Progenitor cell of endocrine pancreas (in vitro differentiated cells): ENCODE data around the gene RUNX3. TPM values are rescaled to one million over a fixed set of nuclear protein-coding genes. Genes with fewer than 3 reads are reported as not detected.

Experiments used
- DNase-seq: peaks from one replicate; pipeline ENCODE4 v3.0.0; 2021; ENCODE audit warnings: low spot score; ENCODE audit not compliant: unreplicated experiment
- H3K27ac Mint-ChIP-seq: 2 replicates; pipeline ENCODE4 v1.8.0; 2021; ENCODE audit warnings: mild to moderate bottlenecking, moderate library complexity, mixed read lengths
- H3K27me3 Mint-ChIP-seq: 2 replicates; pipeline ENCODE4 v1.8.0; 2021; ENCODE audit warnings: mixed read lengths
- H3K36me3 Mint-ChIP-seq: 2 replicates; pipeline ENCODE4 v1.8.0; 2022; ENCODE audit warnings: mixed read lengths; ENCODE audit not compliant: insufficient read depth
- H3K4me1 Mint-ChIP-seq: 2 replicates; pipeline ENCODE4 v1.8.0; 2021; ENCODE audit warnings: low read depth, mixed read lengths
- H3K4me3 Mint-ChIP-seq: 2 replicates; pipeline ENCODE4 v1.8.0; 2021; ENCODE audit warnings: low read depth, mild to moderate bottlenecking, moderate library complexity, mixed read lengths
- H3K9me3 Mint-ChIP-seq: 2 replicates; pipeline ENCODE4 v1.8.0; 2021; ENCODE audit warnings: low read depth, mixed read lengths
- total RNA-seq: library from RNA; stranded (reverse); gene quantifications from 2 replicates; pipeline ENCODE4 v1.2.1, GENCODE V29; 2021
- TF ChIP-seq, protein P1 (sequence below): fragments of 200-600 bp; sonication (generic); IDR thresholded peaks from one replicate; pipeline ENCODE4 v1.5.0; 2021; ENCODE audit warnings: antibody characterized with exemption, mild to moderate bottlenecking; ENCODE audit not compliant: unreplicated experiment

Gene RUNX3
- total RNA-seq, 1 donor from 2014 or later: not detected

DNA sequence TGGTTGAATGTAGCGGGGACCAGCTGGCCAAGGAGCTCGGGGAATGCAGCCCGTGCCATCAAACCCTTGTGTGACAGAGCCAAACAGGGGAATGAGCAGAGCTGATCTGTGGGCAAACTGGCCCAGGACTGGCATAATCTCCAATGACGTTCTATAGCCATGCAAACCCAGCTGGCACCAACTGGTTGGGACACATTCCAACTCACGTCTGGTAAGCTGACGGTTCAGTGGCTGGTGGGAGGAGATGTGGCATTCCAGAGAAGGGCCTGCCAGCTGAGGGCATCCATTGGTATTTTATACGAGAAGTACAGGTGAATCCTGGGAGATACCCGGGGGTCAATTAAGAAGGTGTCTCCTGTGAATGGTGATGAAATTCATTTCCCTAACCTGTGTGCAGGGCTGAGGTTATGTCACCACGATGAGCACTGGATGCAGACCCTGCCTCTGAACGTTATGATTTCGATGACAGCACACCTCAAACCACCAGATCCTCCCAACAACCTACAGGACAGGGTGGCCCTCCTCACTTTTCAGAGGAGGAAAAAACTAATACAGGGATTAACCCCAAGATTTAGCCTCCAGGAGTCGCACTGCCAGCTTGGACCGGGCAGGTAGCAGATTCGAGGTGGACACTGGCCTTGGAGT lies 39.0 kb upstream of the RUNX3 start:
- H3K27ac Mint-ChIP-seq: no peak overlapping the region
- H3K4me3 Mint-ChIP-seq: no peak overlapping the region
- no peaks in the 10 kb centered on the region for H3K4me1 Mint-ChIP-seq
- H3K9me3 Mint-ChIP-seq: no peaks in the 10 kb centered on the region
- H3K27me3 Mint-ChIP-seq: peaks cover 33% of the 10 kb centered on the region
- TF ChIP-seq, protein P1, sequence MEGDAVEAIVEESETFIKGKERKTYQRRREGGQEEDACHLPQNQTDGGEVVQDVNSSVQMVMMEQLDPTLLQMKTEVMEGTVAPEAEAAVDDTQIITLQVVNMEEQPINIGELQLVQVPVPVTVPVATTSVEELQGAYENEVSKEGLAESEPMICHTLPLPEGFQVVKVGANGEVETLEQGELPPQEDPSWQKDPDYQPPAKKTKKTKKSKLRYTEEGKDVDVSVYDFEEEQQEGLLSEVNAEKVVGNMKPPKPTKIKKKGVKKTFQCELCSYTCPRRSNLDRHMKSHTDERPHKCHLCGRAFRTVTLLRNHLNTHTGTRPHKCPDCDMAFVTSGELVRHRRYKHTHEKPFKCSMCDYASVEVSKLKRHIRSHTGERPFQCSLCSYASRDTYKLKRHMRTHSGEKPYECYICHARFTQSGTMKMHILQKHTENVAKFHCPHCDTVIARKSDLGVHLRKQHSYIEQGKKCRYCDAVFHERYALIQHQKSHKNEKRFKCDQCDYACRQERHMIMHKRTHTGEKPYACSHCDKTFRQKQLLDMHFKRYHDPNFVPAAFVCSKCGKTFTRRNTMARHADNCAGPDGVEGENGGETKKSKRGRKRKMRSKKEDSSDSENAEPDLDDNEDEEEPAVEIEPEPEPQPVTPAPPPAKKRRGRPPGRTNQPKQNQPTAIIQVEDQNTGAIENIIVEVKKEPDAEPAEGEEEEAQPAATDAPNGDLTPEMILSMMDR: no peak
- no peaks in the 10 kb centered on the region for H3K36me3 Mint-ChIP-seq
- no peak for DNase-seq

DNA sequence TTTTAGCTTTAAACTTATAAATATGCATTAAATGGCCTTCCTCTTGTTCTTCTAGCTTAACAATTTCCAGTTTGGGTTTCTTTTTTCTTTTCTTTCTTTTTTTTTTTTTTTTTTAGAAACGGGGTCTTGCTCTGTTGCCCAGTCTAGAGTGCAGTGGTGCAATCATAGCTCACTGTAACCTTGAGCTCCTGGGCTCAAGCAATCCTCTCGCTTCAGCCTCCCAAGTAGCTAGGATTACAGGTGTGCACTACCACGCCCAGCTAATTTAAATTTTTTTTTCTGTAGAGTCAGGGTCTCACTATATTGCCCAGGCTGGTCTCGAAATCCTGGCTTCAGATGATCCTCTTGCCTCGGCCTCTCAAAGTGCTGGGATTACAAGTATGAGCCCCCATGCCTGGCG lies 37.9 kb upstream of the RUNX3 start:
- H3K4me1 Mint-ChIP-seq: no peaks in the 10 kb centered on the region
- no peaks in the 10 kb centered on the region for H3K9me3 Mint-ChIP-seq
- DNase-seq: no peak
- H3K36me3 Mint-ChIP-seq: no peaks in the 10 kb centered on the region
- H3K27ac Mint-ChIP-seq: no peak overlapping the region
- TF ChIP-seq, protein P1: no peak
- peaks cover 33% of the 10 kb centered on the region for H3K27me3 Mint-ChIP-seq
- no peak overlapping the region for H3K4me3 Mint-ChIP-seq

DNA sequence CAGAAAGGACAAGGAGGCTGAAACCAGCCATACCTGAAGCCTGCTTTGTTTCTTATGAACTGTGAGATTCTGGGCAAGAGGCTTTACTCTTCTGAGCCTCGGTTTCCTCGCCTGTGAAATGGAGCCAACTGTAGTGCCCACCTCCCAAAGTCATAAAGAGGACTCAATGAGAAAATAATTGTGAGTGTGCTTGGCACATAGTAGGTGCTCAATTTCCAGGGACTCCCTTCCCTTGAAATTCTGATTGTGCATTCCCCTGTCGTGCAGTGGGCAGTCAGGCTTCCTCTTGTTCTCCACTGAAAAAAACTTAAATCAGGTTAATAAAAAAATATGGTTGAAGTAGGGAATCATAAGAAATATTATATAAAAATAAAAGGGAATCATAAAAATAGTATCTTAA lies 37.5 kb upstream of the RUNX3 start:
- Mint-ChIP-seq H3K27ac (no peak overlapping the region), H3K36me3 (no peaks in the 10 kb centered on the region), H3K4me1 (no peaks in the 10 kb centered on the region), H3K4me3 (no peak overlapping the region), H3K27me3 (peaks cover 29% of the 10 kb centered on the region), H3K9me3 (no peaks in the 10 kb centered on the region)
- TF ChIP-seq, protein P1: no peak
- DNase-seq: no peak

DNA sequence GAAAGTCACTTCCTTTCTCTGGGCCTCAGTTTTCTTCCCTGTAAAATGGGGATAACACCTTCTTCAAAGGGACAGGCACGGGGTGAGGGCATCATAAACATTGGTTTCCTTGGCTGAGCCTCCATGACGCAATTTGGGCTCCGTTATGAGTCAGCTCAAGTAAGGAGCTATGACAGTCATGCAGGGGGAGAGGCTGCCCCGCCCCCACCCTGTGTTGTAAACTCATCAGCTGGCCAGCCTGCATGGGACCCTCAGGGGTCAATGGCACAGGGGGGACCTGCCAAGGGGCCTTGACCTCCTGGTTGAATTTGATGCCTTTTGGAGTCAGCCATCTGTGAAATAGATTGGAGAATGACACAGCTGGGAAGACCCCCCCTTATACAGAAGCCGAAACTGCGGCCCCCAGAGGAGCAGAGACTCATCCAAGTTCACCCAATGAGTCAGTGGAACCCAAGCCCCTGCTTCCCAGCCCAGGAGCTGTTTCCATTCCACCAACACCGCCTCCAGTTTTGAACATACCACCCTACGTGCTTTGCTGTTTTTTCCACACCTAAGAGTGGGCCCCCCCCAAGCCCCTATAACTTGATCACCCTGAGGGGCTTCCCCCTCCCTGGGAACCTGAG lies 36.8 kb upstream of the RUNX3 start:
- no peaks in the 10 kb centered on the region for H3K36me3 Mint-ChIP-seq
- H3K4me3 Mint-ChIP-seq: no peak overlapping the region
- H3K27me3 Mint-ChIP-seq: peaks cover 33% of the 10 kb centered on the region
- TF ChIP-seq, protein P1: no peak
- H3K27ac Mint-ChIP-seq: no peak overlapping the region
- H3K4me1 Mint-ChIP-seq: no peaks in the 10 kb centered on the region
- H3K9me3 Mint-ChIP-seq: no peaks in the 10 kb centered on the region
- DNase-seq: no peak

DNA sequence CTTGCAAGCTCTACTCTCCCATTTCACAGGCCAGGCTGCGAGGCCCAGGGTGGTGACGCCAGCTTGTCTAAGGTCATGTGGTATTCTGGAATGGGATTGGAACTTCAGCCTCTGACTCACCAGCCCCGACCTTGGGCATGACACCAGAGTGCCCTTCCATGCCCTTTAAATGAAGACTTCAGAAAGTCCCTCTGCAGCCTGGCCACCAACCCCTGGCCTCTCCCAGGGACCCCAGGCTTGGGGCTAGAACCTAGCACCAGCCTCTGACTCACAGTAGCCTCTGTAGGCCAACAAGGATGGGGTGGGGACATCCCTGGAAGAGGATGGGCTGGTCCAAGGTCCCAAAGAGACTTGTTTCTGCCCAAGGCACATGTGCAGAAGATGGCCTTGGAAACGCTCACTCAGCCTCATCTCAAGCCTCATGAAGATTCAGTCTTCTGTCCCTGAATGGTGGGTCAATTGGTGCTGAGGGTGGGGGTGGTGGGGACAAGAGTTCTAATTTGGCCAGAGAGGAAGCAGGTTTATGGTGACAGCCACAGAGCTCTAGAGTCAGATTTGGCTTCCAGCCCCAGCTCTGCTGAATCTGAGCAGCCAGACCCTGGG lies 36.1 kb upstream of the RUNX3 start:
- Mint-ChIP-seq H3K4me1 (no peaks in the 10 kb centered on the region), H3K4me3 (no peak overlapping the region), H3K9me3 (no peaks in the 10 kb centered on the region), H3K27me3 (peaks cover 33% of the 10 kb centered on the region), H3K27ac (no peak overlapping the region), H3K36me3 (no peaks in the 10 kb centered on the region)
- TF ChIP-seq, protein P1: no peak
- no peak for DNase-seq
